NCI-H1417 (cell line): ENCODE measurements around the gene CCDC116.
"Not testable (repeated sequence)": the region's sequence is repeated elsewhere in the genome, so short reads cannot be mapped to it uniquely, and the experiment has no call there.

ENCODE experiments used
- DNase-seq, 3 experiments: peaks; one replicate each; lab custom pipeline; 2025; lab: John Stamatoyannopoulos, UW

Gene CCDC116

GRCh38 chr22:21652010-21652546 is 19.5 kb downstream of the CCDC116 start:
- peak; percentile 81 to 86 (median 84) for DNase-seq

DNA sequence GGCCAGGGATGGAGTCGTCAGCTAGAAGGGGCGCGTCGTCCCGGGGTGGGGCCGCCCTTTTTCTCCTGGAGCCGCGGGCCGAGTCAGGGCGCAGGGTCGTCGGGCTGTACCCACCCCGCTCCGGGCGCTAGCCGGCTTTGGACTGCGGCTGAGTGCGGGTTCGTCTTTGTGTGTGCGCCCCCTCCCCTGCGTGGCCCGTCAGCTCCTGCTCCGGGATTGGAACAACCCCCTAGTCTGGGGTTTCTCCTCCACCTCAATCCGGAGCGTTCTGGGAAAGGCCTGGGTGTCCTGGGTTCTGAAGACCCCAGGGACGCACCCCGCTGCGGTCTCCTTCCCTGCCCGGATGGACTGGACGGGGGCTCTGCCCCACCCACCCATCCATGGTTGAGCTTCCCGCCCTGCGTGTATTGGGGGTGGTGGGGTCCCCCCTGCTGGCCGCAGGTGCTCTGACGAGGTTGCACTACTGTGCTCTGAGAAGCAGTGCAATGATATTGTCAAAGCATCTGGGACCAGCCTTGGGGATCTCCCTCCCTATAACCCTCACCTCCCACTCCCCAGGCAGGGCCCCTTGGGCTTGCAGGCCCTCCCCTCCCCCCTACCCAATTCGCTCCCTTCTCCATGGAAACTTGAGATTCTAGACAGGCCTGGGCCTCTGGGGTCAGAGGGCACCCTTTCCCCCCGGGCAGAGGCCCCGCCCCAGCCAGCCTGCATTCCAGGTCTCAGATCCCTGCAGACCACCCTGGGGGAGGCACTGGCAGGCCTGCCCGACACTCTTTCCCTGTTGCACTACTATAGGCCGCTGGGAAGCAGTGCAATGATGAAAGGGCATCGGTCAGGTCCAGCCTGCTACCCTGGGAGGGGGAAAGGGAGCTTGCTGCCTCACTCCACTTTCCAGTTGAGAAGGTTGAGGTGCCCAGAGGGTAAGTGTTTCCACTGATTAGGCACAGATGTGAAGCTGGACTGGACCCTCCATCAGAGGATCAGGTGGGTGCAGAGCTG is 20.3 kb downstream of the CCDC116 start:
- DNase-seq, result no peak

DNA sequence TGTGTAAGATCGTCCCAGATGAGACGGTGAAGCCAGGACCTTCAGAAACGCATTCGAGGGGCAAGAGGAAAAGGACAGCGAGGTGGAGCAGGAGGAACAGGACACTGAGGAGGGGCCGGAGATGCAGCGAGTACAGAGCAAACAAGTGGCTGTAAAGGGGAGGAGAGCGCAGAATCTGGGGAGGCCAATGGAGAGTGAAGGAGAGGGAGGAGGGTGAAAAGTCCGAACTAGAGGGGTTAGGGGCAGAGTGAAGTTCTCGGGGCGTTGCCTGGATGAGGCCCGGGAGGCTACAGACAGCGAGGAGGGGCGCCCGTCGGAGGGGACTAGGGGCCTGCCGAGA is 24.4 kb downstream of the CCDC116 start:
- no peak for DNase-seq

- peak; percentile 76 to 87 (median 86) for DNase-seq
Observed at GRCh38 chr22:21657360-21658032, 24.9 kb downstream of the CCDC116 start.

- DNase-seq, result no peak
Observed at GRCh38 chr22:21659864-21660525, 27.4 kb downstream of the CCDC116 start.

DNA sequence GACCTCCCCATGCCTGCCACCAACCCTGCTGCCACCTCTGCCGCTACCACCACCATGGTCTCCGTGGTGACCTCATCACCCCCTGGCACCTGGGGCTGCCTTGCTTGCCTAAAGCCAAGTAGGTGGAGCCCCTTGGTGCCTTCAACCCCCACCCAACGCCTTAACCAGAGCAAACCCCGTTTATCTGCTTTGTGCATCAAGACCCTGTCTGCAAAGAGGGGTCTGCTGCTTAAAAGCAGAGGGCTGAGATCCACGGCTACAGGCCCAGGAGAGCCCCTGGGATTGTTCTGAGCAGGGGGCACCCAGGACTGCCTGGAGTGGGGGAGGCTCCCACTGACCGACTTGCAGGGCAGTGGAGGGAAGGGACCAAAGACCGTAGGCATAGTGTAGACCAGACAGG is 28.3 kb downstream of the CCDC116 start:
- no peak for DNase-seq

DNA sequence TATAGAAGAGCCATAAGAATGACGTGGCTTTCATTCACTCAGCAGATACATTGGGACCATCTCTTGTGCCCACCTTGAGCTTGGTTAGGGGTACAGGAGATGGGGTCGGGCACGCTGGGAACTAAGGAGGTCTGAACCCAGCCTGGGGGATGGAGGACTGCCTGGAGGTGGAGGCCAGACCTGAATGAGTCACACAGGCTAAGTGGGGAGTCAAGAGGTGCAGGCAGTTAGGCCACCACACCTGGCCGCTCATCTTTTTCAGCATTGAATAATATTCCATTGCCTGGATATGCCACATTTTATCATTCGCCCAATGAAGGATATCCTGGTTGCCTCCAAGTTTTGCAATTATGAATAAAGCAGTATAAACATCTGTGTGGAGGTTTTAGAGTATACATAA is 29.4 kb downstream of the CCDC116 start:
- DNase-seq, result no peak

GRCh38 chr22:21663738-21664137 is 31.2 kb downstream of the CCDC116 start:
- DNase-seq, result no peak

DNA sequence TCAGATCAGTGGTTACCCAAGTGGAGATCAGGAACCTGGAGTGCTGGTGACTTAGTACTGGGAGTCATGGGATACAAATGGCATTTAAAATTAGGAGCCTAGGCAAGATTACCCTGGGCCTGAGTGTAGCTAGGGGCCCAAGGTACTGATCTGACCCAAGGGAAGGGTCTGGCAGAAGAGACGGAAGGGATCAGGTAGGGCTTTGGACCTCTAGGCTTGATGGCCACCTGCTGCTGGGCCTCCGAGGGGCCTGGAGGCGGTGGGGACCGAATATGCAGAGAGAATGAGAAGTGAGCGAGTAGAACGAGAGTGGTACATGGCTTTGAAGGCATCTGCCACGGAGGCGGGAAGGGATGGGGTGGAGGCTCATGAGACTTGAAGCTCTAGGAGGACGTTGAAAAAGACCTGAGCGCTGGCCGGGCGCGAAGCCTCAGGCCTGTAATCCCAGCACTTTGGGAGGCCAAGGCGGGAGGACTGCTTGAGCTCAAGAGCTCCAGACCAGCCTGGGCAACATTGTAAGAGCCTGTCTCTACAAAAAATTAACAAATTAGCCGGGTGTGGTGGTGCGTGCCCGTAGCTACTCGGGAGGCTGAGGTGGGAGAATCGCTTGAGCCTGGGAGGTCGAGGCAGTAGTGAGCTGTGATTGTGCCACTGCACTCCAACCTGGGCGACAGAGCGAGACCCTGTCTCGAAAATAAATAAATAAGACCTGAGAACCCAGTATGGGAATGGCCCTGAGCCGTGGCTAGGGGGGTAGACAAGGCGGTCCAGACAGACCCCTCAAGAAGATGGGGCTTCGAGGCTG is 32.7 kb downstream of the CCDC116 start:
- DNase-seq, result no peak

GRCh38 chr22:21666786-21667185 is 34.2 kb downstream of the CCDC116 start:
- peak in 1 of 3 experiments; percentile 5 for DNase-seq

GRCh38 chr22:21669026-21669425 is 36.5 kb downstream of the CCDC116 start:
- no peak for DNase-seq

- DNase-seq, result no peak
Observed at GRCh38 chr22:21672107-21672629, 39.6 kb downstream of the CCDC116 start.

GRCh38 chr22:21673534-21674321 is 41.2 kb downstream of the CCDC116 start:
- DNase-seq, result no peak

GRCh38 chr22:21674638-21675245 is 42.2 kb downstream of the CCDC116 start:
- no peak for DNase-seq

DNA sequence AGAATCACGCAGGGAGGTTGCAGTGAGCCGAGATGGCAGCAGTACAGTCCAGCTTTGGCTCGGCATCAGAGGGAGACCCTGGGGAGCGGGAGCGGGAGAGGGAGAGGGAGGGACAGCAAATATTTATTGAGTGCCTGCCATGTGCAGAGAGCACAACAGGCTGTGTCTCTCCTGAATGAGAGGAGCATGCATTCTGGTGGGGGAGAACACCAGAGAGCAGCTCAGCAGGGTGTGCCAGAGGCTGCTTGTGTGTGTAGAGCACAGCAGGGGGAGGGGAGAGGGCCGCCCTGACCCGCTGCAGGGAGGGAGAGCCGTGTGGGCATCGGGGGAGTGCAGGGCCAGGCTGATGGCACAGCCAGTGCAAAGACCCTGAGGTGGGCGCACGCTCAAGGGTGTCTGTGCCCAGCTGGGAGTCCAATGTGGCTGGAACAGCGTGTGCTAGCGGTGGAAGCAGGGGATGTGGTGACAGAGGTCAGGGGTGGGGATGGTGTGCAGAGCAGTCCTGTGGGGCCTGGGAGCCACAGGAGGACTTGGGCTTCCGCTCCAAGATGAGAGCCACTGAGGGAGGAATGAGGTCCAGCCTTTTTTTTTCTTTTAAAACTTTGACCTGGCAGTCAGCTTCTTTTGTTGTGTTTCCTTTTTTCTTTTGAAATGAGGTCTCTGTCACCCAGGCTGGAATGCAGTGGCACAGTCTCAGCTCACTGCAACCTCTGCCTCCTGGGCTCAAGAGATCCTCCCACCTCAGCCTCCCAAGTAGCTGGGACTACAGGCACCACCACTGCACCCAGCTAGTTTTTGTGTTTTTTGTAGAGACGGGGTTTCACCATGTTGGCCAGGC is 45.3 kb downstream of the CCDC116 start:
- peak; percentile 5 to 64 (median 44) for DNase-seq

- not testable (repeated sequence) for DNase-seq
Observed at GRCh38 chr22:21678842-21679241, 46.3 kb downstream of the CCDC116 start.

DNA sequence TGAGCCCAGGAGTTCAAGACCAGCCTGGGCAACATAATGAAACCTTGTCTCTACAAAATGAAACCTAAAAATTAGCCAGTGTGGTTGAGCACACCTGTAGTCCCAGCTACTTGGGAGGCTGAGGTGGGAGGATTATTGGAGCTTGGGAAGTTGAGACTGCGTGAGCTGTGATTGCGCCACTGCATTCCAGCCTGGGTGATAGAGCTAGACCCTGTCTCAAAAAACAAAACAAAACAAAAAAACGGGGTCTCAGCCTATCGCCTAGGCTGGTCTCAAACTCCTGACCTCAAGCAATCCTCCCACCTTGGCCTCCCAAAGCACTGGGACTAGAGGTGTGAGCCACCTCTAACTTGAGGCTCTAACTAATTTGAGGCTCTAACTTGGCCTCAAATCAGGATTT is 46.8 kb downstream of the CCDC116 start:
- DNase-seq, result no peak

- DNase-seq, result no peak
Observed at GRCh38 chr22:21680830-21681565, 48.4 kb downstream of the CCDC116 start.
